Activated naive CD8-positive, alpha-beta T cell treated with anti-CD3 and anti-CD28 coated beads for 36 hours (primary cell): ENCODE results near the gene ANK2. TPM values are rescaled to one million over a fixed set of nuclear protein-coding genes. Genes with fewer than 3 reads are reported as not detected.
"Not testable (repeated sequence)": the region's sequence is repeated elsewhere in the genome, so short reads cannot be mapped to it uniquely, and the experiment has no call there.

ENCODE experiments used
- DNase-seq: peaks from one replicate; pipeline ENCODE4 v3.0.0; 2021
- H3K27ac Mint-ChIP-seq: one replicate; pipeline ENCODE4 v1.8.0; 2022; ENCODE audit warnings: mild to moderate bottlenecking, moderate library complexity, mixed read lengths
- H3K27me3 Mint-ChIP-seq: one replicate; pipeline ENCODE4 v1.8.0; 2022; ENCODE audit warnings: mild to moderate bottlenecking, mixed read lengths
- H3K36me3 Mint-ChIP-seq: one replicate; pipeline ENCODE4 v1.8.0; 2021; ENCODE audit warnings: mild to moderate bottlenecking, mixed read lengths
- H3K4me1 Mint-ChIP-seq: one replicate; pipeline ENCODE4 v1.8.0; 2021; ENCODE audit warnings: mixed read lengths
- H3K4me3 Mint-ChIP-seq: one replicate; pipeline ENCODE4 v1.8.0; 2022; ENCODE audit warnings: mild to moderate bottlenecking, moderate library complexity, mixed read lengths
- H3K9me3 Mint-ChIP-seq: one replicate; pipeline ENCODE4 v1.8.0; 2022; ENCODE audit warnings: mixed read lengths
- total RNA-seq, 2 experiments: library from RNA; stranded (reverse); gene quantifications; one replicate each; pipeline ENCODE4 v1.2.3, GENCODE V29; 2021

Gene ANK2
- total RNA-seq, 2 experiments from 2014 or later, result 1.9 to 2.0 TPM

- Mint-ChIP-seq H3K4me1 (no peaks in the 10 kb centered on the region), H3K4me3 (no peak overlapping the region), H3K9me3 (no peaks in the 10 kb centered on the region), H3K36me3 (no peaks in the 10 kb centered on the region), H3K27ac (no peak overlapping the region), H3K27me3 (no peaks in the 10 kb centered on the region)
- no peak for DNase-seq
Measured at GRCh38 chr4:113222471-113222870, 173.0 kb downstream of the ANK2 start.

- no peaks in the 10 kb centered on the region for H3K27me3 Mint-ChIP-seq
- H3K9me3 Mint-ChIP-seq, result no peaks in the 10 kb centered on the region
- H3K4me1 Mint-ChIP-seq, result no peaks in the 10 kb centered on the region
- no peak overlapping the region for H3K4me3 Mint-ChIP-seq
- H3K36me3 Mint-ChIP-seq, result no peaks in the 10 kb centered on the region
- H3K27ac Mint-ChIP-seq, result no peak overlapping the region
- DNase-seq, result no peak
Measured at GRCh38 chr4:113223001-113223400, 173.5 kb downstream of the ANK2 start.

GRCh38 chr4:113232194-113232593, 182.7 kb downstream of the ANK2 start:
- Mint-ChIP-seq H3K27ac (no peak overlapping the region), H3K4me1 (no peaks in the 10 kb centered on the region), H3K4me3 (no peak overlapping the region), H3K27me3 (no peaks in the 10 kb centered on the region), H3K9me3 (no peaks in the 10 kb centered on the region), H3K36me3 (no peaks in the 10 kb centered on the region)
- DNase-seq, result no peak

GRCh38 chr4:113236916-113237315, 187.5 kb downstream of the ANK2 start:
- no peak overlapping the region for H3K27ac Mint-ChIP-seq
- no peak for DNase-seq
- H3K4me3 Mint-ChIP-seq, result no peak overlapping the region
- H3K9me3 Mint-ChIP-seq, result no peaks in the 10 kb centered on the region
- no peaks in the 10 kb centered on the region for H3K4me1 Mint-ChIP-seq
- H3K27me3 Mint-ChIP-seq, result peaks cover 5% of the 10 kb centered on the region
- no peaks in the 10 kb centered on the region for H3K36me3 Mint-ChIP-seq

- DNase-seq, result no peak
- Mint-ChIP-seq H3K4me3 (no peak overlapping the region), H3K27me3 (peaks cover 1% of the 10 kb centered on the region), H3K4me1 (no peaks in the 10 kb centered on the region), H3K27ac (no peak overlapping the region), H3K36me3 (no peaks in the 10 kb centered on the region), H3K9me3 (no peaks in the 10 kb centered on the region)
Measured at GRCh38 chr4:113243312-113243711, 193.9 kb downstream of the ANK2 start.

GRCh38 chr4:113244747-113245146, 195.3 kb downstream of the ANK2 start:
- H3K36me3 Mint-ChIP-seq, H3K27me3 Mint-ChIP-seq, H3K9me3 Mint-ChIP-seq, H3K4me1 Mint-ChIP-seq, H3K27ac Mint-ChIP-seq, H3K4me3 Mint-ChIP-seq, DNase-seq: not testable (repeated sequence)

- Mint-ChIP-seq H3K4me3 (no peak overlapping the region), H3K4me1 (no peaks in the 10 kb centered on the region), H3K27ac (no peak overlapping the region), H3K27me3 (no peaks in the 10 kb centered on the region), H3K36me3 (no peaks in the 10 kb centered on the region), H3K9me3 (no peaks in the 10 kb centered on the region)
- no peak for DNase-seq
Measured at GRCh38 chr4:113248320-113248719, 198.9 kb downstream of the ANK2 start.

- Mint-ChIP-seq H3K9me3 (no peaks in the 10 kb centered on the region), H3K4me1 (no peaks in the 10 kb centered on the region), H3K27me3 (peaks cover 5% of the 10 kb centered on the region), H3K4me3 (no peak overlapping the region), H3K27ac (no peak overlapping the region), H3K36me3 (no peaks in the 10 kb centered on the region)
- DNase-seq, result no peak
Measured at GRCh38 chr4:113255628-113256027, 206.2 kb downstream of the ANK2 start.

- no peaks in the 10 kb centered on the region for H3K36me3 Mint-ChIP-seq
- no peaks in the 10 kb centered on the region for H3K4me1 Mint-ChIP-seq
- H3K4me3 Mint-ChIP-seq, result no peak overlapping the region
- H3K27me3 Mint-ChIP-seq, result peaks cover 10% of the 10 kb centered on the region
- H3K27ac Mint-ChIP-seq, result no peak overlapping the region
- H3K9me3 Mint-ChIP-seq, result no peaks in the 10 kb centered on the region
- DNase-seq, result no peak
Measured at GRCh38 chr4:113256946-113257345, 207.5 kb downstream of the ANK2 start.

- no peaks in the 10 kb centered on the region for H3K9me3 Mint-ChIP-seq
- peaks cover 10% of the 10 kb centered on the region for H3K27me3 Mint-ChIP-seq
- DNase-seq, result no peak
- no peak overlapping the region for H3K27ac Mint-ChIP-seq
- no peaks in the 10 kb centered on the region for H3K36me3 Mint-ChIP-seq
- no peak overlapping the region for H3K4me3 Mint-ChIP-seq
- H3K4me1 Mint-ChIP-seq, result no peaks in the 10 kb centered on the region
Measured at GRCh38 chr4:113260688-113261087, 211.2 kb downstream of the ANK2 start.

GRCh38 chr4:113263274-113263673, 213.8 kb downstream of the ANK2 start:
- Mint-ChIP-seq H3K4me1 (no peaks in the 10 kb centered on the region), H3K4me3 (no peak overlapping the region), H3K27me3 (peaks cover 10% of the 10 kb centered on the region), H3K9me3 (peaks cover 1% of the 10 kb centered on the region), H3K36me3 (no peaks in the 10 kb centered on the region), H3K27ac (no peak overlapping the region)
- DNase-seq, result no peak

GRCh38 chr4:113270520-113271319, 221.3 kb downstream of the ANK2 start:
- Mint-ChIP-seq H3K9me3 (peaks cover 1% of the 10 kb centered on the region), H3K4me3 (no peak overlapping the region), H3K27ac (no peak overlapping the region), H3K4me1 (no peaks in the 10 kb centered on the region), H3K36me3 (no peaks in the 10 kb centered on the region), H3K27me3 (peaks cover 7% of the 10 kb centered on the region)
- no peak for DNase-seq

- no peak overlapping the region for H3K4me3 Mint-ChIP-seq
- H3K9me3 Mint-ChIP-seq, result no peaks in the 10 kb centered on the region
- no peaks in the 10 kb centered on the region for H3K4me1 Mint-ChIP-seq
- no peak for DNase-seq
- H3K36me3 Mint-ChIP-seq, result no peaks in the 10 kb centered on the region
- no peak overlapping the region for H3K27ac Mint-ChIP-seq
- peaks cover 14% of the 10 kb centered on the region for H3K27me3 Mint-ChIP-seq
Measured at GRCh38 chr4:113272523-113272922, 223.1 kb downstream of the ANK2 start.

GRCh38 chr4:113273721-113274220, 224.3 kb downstream of the ANK2 start:
- H3K4me1 Mint-ChIP-seq, result no peaks in the 10 kb centered on the region
- no peaks in the 10 kb centered on the region for H3K9me3 Mint-ChIP-seq
- H3K36me3 Mint-ChIP-seq, result no peaks in the 10 kb centered on the region
- no peak overlapping the region for H3K27ac Mint-ChIP-seq
- DNase-seq, result no peak
- peaks cover 23% of the 10 kb centered on the region for H3K27me3 Mint-ChIP-seq
- H3K4me3 Mint-ChIP-seq, result no peak overlapping the region

GRCh38 chr4:113276464-113277170, 227.2 kb downstream of the ANK2 start:
- Mint-ChIP-seq H3K27ac (no peak overlapping the region), H3K4me3 (no peak overlapping the region), H3K36me3 (no peaks in the 10 kb centered on the region), H3K27me3 (peaks cover 31% of the 10 kb centered on the region), H3K4me1 (no peaks in the 10 kb centered on the region), H3K9me3 (no peaks in the 10 kb centered on the region)
- no peak for DNase-seq
